Renal cortical epithelial cell (primary cell): ENCODE results near the gene NHP2. TPM values are rescaled to one million over a fixed set of nuclear protein-coding genes. Genes with fewer than 3 reads are reported as not detected.

ENCODE experiments used
- DNase-seq: peaks from one replicate; pipeline ENCODE4 v3.0.0-alpha.2; 2011; ENCODE audit warnings: low read depth
- total RNA-seq: library from RNA; depleted of rRNA; stranded (reverse); fragments of >200 nt; gene quantifications from 2 replicates; pipeline ENCODE4 v1.2.3, GENCODE V29; 2014

NHP2 gene
- total RNA-seq, 1 donor from 2014 or later: 146 TPM

GRCh38 chr5:178114325-178115135, 39.2 kb downstream of the NHP2 start:
- DNase-seq: no peak

GRCh38 chr5:178113841-178114324, 39.8 kb downstream of the NHP2 start:
- no peak for DNase-seq

DNA sequence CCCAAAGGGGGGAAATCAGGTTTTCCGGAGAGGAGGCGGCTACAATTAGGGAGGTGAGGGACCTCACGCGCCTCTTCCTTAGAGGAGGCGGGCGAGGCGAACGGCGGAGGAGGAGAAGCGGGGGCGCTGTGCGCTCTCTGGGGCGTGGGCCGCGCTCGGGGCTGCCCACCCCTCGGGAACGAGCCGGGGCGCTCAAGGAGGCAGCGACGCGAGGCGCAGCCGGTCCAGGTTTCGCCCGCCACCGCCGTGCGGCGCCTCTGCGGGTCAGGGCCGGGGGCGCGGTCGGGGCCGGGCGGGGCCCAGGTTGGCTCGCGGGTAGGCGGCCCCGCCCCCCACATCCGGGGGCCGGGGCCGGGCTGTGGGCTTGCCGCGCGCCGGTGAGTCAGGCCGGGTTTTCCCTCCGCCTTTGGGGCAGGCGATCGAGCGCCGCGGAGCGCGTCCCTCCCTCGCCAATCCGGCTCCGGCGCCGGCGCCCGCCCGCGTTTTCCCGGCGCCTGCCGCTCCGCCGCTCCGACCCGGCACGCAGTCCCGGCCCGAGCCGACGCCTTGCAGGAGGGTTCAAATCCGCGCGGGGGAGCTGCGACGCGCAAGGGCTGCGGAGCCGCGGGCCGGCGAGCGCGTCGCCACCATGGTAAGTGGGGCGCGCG, 40.4 kb downstream of the NHP2 start, which contains the start of gene N4BP3:
Gene N4BP3 (plus strand): TSS at position 392 of the 647 bp plus-strand sequence. CDS start 6,052 bp downstream, outside the sequence.
- DNase-seq: peak; percentile 40

DNA sequence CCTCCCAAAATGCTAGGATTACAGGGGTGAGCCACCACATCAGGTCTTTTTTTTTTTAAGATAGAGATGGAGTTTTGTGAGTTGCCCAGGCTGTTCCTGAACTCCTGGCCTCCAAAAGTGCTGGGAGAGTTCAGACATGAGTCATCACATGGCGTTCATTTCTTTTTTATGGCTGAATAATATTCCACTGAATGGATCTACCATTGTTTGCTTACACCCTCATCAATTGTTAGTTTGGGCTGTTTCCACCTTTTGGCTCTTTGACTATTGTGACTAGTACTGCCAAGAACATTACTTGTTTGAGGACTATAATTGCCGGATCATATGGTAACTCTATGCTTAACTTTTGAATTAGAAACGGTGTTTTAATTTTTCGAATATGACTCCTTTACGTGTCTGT, 41.1 kb downstream of the NHP2 start:
- no peak for DNase-seq

- peak; percentile 50 for DNase-seq
Measured at GRCh38 chr5:178111925-178112324, 41.8 kb downstream of the NHP2 start.

DNA sequence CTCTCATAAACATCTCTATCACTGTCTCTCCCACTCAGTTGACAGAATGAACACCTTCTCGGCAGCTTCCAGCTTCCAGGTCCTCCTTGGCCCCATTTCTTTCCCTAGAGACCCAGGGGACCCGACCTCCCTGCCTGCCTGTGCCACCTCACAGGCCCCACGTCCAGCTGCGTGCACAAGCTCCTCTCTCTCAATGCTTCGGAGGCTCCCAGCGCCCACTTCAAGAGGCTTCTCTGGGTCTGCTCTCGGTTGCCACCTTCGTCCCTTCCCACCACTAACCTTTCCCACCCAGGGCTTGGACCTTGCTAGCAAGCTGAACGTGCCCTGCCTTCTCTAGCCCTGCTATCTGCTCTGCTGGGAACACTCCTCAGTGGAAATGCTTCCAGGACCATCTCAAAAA, 43.2 kb downstream of the NHP2 start:
- DNase-seq: no peak

GRCh38 chr5:178108966-178109365, 44.7 kb downstream of the NHP2 start:
- no peak for DNase-seq

DNA sequence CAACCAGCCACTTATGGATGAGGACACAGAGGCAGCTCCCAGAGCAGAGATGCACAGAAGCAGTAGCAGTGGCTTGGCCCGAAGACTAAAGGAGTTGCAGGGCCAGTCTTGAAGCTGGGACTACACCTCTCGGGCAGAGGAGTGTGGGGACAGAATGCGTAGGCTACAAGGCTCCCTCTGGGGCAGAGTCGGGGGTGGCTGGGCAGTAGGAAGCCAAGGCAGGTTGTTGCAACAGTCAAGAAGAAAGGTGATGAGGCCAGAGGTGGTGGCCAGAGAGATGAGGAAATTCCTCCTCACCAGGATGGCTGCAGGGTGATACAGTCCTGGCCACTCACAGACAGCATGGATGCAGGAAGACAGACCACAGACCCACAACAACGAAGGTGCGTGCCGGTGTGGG, 45.2 kb downstream of the NHP2 start:
- no peak for DNase-seq

DNA sequence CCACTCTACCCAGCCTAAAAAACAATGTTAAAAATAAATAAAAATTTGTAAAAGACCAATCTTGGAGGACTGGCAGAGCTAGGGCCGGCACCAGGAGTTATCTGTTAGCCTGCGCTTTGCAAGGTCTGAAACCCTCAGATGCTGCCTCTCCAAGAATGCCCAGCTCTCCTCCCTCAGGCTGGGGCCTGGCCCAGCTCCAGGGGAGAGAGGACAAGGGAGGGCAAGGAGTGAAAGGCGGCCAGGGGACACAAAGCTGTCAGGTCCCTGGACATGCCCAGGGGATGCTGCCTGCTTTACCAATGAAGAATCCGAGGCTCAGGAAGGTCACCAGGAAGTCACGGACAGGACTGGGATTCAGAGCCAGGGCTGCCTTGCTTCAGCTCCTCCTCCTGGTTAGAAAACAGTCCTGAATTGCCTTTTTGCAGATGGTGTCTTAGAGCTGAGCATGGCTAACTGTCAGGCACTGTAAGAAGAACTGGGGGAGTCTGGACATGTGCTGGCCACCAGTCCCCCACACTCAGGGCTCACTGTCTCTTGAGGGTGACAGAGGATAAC, 45.9 kb downstream of the NHP2 start:
- DNase-seq: no peak

GRCh38 chr5:178106556-178107239, 47.0 kb downstream of the NHP2 start:
- no peak for DNase-seq

DNA sequence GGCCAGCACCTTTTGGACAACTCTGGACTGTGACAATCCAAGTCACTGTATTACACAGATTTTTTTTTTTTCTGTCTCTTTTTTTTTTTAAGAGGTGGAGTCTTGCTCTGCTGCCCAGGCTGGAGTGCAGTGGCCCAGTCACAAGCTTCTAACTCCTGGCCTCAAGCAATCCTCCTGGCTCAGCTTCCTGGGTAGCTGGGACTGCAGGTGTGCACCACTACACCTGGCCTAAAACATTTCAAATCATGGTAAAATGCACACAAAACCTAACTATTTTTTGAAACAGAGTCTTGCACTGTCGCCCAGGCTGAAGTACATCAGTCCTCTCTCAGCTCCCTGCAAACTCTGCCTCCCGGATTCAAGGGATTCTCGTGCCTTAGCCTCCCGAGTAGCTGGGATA, 47.6 kb downstream of the NHP2 start:
- no peak for DNase-seq

- no peak for DNase-seq
Measured at GRCh38 chr5:178104492-178104891, 49.2 kb downstream of the NHP2 start.

- no peak for DNase-seq
Measured at GRCh38 chr5:178103612-178104011, 50.1 kb downstream of the NHP2 start.

Other genes starting within 250 kb of the NHP2 start
- not detected in 2 replicates for gene PROP1, start 157.6 kb downstream of the NHP2 start, total RNA-seq
- gene N4BP3, start 40.4 kb downstream of the NHP2 start, total RNA-seq: 2.6 and 3.3 TPM in 2 replicates
- gene RMND5B, start 22.9 kb downstream of the NHP2 start, total RNA-seq: 30.9 and 34.1 TPM in 2 replicates
- not detected in 2 replicates for gene GMCL2, start 33.5 kb upstream of the NHP2 start, total RNA-seq
- gene HNRNPAB, start 50.6 kb upstream of the NHP2 start, total RNA-seq: 51.1 and 56.9 TPM in 2 replicates
- gene PHYKPL, start 78.9 kb upstream of the NHP2 start, total RNA-seq: 27.5 and 27.6 TPM in 2 replicates